HG03520 (cell line): ENCODE results near the gene RAC2.

Source experiments
- ATAC-seq: cut with Tn5 transposase; IDR thresholded peaks from one replicate; pipeline ENCODE4 v1.9.1; 2021; ENCODE audit warnings: mild to moderate bottlenecking, moderate library complexity; ENCODE audit not compliant: unreplicated experiment

The RAC2 gene

DNA sequence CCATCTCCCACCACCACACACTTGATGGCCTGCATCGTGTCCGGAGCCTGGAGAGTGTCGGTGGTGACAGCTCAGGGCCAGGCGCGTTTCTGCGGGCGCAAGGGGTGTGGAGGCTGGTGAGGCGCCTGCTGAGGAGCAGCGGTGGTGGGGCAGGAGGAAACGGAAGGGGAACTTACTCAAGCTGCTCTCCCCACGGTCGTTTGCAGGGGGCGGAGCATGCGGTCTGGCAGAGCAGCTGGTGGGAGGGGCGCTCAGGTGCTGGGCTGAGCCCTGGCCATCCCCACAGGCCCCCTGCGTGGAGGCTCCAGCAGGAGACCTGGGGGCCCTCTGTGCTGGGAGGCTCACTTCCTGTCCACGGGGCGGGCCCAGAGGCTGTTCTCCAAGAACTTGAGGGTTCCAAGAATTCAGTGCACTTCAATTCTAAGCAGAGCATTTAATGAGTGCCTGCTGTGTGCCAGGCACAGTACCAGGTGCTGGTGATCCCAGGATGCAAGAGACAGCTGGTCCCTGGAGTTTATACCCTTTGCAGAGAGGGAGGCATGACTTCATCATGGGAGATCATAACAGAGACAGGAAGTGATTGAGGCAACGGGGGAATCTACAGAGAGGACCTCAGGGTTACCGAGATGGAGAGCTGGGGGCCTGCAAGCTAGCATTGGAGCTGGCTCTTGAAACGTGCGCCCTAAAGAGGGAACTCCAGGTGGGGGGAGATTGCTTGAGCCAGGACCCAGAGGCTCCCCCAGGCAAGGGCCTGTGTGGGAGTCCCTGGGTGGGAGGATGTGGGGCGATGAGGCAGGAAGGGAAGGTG is at the start of gene RAC2:
Gene RAC2 (minus strand): TSS at position 156 of the 808 bp plus-strand sequence. CDS start 121 bp downstream, at position 35.
- peak; percentile 38 for ATAC-seq

GRCh38 chr22:37293172-37293571 is 49.1 kb upstream of the RAC2 start:
- no peak for ATAC-seq

DNA sequence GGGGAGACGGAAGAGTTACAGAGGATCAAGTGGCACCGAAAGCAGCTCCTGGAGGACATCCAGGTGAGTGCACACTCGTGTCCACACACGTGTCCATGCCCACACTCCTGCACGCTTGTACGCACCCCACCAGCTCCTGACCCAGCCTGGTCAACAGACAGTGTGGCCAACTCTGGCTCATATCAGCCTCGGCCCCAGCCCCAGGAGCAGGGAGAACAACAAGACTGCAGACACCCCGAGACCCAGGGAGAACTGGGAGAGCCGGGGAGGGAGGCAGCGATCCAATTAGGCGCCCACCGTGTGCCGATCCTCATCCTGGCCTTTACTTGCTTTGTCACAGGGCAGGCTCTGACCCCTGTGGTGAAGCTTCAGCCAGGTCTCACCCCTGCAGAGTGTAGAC is 48.6 kb upstream of the RAC2 start:
- ATAC-seq = no peak

- ATAC-seq = no peak
Measured at GRCh38 chr22:37291559-37292298, 47.7 kb upstream of the RAC2 start.

DNA sequence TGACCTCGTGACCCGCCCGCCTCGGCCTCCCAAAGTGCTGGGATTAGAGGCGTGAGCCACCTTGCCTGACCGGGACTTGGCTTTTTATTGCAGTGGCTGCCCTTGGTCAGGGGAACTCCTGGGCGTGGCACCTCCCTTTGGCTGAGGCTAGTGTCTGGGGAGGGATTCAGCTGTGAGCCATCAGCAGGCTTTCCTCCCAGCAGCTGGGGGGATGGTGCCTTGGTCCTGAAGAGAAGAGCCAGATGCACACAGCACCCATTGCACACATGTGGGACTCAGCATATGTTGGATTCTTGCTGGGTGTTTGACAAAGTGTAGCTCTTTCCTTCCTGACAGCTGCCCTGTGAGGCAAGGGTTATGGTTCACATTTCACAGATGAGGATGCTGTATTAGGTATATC is 46.7 kb upstream of the RAC2 start:
- no peak for ATAC-seq

DNA sequence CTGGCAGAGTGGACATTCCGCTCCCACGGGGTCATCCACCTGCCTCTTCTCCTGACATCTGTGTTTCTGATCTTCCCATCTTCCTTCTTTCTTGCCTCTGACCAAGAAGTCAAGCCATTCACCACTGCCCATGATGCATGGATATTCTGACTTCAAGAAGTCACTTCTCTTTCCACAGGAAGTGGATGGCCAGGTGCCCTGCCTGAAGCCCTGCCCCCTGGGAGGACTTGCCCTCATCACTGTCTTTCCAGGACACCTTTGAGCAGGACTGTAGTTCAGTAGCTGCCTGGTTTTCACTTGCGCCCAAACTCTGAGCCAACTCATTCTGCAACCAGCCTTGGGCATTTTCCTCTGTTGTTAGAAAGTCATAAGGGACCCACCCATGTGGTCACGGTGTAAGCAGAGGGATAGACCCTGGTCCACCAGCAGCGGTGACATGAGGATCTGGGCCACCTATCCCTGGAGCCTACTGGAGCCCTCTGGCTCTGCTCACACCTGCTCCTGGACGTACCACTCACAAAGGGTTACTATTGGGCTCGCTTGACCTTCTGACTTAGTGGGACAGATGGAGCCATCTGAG is 45.2 kb upstream of the RAC2 start:
- ATAC-seq = no peak

- no peak for ATAC-seq
Measured at GRCh38 chr22:37288521-37288920, 44.5 kb upstream of the RAC2 start.

DNA sequence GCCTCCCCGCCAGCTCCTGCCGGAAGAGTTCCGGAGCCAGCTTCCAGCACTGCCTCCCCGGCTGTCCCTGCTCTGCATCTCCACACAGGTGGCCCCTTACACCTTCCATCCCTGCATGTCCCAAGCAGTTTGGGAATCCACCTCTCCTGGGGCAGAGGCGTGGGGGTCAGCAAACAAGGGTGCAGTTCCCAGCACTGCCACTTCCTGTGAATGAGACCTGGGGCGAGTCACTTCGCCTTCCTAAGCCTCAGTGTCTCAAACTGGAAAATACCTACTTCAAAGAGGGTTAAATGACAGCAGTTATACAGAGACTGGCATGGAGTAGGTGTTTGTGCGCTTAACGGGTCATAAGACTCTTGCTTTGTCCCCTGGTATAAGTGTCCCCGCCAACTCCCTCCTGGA is 43.5 kb upstream of the RAC2 start:
- no peak for ATAC-seq

- no peak for ATAC-seq
Measured at GRCh38 chr22:37285937-37286336, 41.9 kb upstream of the RAC2 start.

DNA sequence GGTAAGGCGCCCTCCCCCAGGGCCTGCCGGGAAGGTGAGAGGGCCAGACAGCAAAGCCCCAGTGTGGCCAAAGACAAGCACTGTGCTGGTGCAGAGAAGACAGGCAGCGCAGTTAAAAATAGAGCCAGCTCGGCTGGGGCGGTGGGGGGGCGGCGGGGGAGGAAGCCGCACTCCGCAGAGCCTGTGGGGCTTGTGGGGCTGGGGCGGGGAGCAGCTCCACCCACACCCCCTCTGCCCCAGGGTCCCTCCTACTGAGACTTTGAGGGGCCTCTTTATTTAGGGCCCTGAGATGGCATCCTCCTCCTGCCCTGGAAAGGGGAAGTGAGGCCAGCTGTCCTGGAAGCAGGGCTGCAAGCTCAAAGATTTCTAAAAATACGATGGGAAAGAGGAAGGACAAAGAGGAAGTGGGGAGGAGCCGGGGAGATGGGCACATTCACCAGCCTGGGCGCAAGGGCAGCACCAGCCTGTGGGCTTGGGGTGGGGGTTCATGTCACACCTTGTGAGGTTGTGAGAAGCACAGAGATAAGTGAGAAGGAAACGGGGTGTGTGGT is 40.8 kb upstream of the RAC2 start:
- no peak for ATAC-seq

DNA sequence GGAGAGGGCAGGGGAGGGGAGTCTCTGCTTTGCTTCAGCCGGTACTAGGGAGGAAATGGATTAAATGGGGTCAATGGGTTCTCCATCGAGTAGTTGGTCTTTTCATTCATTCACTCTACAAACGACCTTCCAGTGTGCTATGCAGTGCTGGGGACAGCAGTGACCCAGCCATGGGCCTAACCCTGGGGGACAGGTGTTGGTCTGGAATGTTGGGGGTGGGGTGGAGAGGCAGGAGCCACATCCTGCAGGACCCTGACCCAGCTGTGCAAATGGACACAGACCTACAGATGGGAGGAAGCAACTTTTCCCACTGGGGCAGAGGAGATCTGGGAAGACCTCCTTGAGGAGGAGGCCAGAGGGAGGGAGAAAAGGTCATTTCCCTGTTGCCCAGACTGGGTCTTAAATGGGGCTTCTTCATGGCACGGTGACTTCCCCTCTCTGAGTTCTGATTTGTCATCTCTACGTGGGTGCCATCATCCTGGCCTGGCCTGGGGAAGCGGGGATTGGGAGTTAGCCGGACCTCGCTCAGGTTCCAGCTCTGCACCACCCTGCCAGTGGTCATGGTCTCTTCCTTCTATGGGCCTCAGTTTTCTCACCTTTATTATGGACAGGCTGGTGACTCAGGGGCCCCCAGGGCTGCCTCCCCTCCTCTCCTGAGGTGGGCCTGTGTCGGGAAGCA is 40.2 kb upstream of the RAC2 start:
- ATAC-seq = no peak

DNA sequence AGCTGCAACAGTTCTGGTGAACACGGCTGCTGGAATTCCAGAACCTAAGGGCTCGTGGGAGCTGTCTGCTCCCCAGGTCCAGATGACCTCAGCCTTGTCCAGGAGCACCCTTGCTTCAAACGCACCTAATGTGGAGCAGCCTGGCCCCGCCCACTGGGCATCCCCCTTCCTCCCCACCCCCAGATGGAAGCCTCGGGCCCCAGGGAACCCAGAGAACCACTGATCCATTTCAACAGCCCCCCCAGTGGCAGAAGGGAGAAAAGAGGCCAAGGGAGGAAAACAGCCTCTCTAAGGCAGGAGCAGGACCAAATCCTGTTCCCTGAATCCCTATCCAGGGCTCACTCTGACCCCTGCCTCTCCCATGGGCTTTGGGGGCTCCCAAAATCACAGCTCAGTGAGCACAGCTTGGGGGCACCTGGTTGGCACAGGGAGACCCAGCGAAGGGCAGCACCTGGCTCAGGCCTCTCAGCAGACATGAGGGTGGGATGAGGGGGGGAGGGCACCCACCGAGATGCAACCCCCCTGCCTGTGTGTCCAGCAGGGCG is 39.4 kb upstream of the RAC2 start:
- ATAC-seq = no peak

DNA sequence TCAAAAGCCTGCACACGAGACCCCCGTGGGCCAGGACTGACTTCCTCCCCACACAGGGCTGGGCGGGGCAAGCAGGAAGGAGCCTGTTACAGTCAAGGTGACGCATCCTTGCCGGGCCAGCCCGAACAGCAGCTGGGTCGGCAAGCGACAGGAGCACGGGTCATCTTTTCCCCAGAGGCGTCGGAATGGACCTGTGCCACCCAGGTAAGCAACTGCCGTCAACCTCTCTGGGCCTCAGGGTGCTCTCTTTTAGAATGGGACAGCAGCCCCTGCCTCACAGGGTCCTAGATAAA is 38.3 kb upstream of the RAC2 start, which contains the start of gene CYTH4:
Gene CYTH4 (plus strand): TSS at position 124 of the 293 bp plus-strand sequence. CDS start 62 bp downstream, at position 186.
- ATAC-seq = no peak

GRCh38 chr22:37281646-37282384 is 37.7 kb upstream of the RAC2 start:
- no peak for ATAC-seq

GRCh38 chr22:37281195-37281594 is 37.1 kb upstream of the RAC2 start:
- no peak for ATAC-seq

DNA sequence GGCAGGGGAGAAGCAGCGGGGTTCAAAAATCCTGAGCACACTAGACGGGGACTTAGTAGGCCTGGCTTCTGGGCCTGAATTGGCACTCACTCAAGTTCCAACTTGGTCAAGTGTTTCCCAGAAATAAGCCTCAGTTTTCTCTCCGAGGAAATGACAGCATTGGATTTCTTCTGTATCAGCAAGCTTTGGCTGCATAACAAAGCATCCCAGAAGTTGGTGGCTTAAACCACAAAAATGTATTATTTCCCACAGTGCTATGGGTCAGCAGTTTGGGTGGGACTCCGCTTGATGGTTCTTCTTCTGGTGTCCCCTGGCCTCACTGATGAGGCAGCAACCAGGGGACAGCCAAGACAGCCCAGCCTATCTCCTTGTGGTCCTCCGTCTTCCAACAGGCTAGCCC is 36.6 kb upstream of the RAC2 start:
- ATAC-seq = no peak

DNA sequence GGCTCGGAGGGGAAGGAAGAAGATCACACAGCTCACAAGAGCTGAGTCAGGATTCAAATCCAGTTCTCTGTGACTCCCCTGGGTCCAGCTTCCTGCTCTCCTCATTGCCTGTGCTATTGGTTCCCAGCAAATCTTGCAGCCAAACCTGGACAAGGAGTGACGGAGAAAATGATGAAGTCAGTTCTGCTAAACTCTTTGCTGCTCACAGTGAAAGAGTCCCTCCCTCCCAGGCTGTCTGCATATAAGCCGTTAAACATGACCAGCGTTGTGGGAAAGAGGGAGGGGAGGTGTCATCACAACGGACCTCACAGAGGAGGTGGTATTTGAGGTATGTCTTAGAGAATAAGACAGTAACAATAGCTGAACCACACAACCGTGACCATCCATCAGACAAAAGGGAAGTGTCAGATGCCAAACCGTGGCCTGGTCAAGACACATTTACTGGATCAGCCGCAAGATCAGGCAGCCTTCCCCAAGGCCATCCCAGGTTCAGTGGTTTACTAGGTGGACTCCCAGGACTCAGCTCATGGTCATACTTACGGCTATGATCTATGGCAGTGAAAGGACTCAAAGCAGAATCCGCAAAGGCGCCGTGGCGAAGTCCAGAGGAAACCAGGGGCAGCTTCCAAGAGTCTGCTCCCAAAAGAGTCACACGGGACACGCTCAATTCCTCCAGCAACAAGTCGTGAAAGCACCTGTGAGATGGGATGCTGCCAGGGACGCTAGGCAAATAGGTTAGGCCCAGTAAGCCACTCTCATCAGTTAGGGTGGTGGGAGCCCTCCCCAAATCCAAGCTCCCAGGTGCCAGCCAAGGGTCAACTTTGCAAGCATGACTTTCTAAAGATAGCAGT is 35.5 kb upstream of the RAC2 start:
- ATAC-seq = no peak

DNA sequence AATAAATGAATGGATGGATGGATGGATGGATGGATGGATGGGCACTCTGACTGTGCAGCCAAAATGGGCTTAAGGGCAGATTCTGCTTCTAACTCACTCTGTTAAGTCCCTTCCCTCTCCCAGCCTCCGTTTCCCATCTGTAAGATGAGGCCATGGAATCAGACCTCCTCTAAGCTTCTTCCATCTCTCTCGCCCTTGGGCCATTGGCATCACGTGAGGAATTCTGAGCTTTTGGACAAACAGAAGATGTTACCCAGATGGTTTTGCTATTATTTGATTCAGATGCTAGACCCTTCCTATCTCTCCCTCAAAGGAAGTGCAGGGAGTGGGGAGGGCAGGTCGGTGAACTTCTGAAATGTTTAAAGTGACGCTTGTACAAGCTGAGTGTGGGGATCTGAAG is 34.2 kb upstream of the RAC2 start:
- ATAC-seq = no peak

- ATAC-seq = no peak
Measured at GRCh38 chr22:37277384-37277783, 33.3 kb upstream of the RAC2 start.
